NCI-H82 (cell line): ENCODE measurements around the gene PEPD.
"Not testable (repeated sequence)": the region's sequence is repeated elsewhere in the genome, so short reads cannot be mapped to it uniquely, and the experiment has no call there.

Experiments used
- DNase-seq: peaks from one replicate; lab custom pipeline; 2025; lab: John Stamatoyannopoulos, UW

PEPD gene

GRCh38 chr19:33521480-33522370 is at the start of gene PEPD:
Gene PEPD, minus strand, starts transcription at chr19:33521791. Its CDS starts 31 bp downstream, at chr19:33521760.
- DNase-seq, result peak; percentile 97

GRCh38 chr19:33569821-33570220 is 48.2 kb upstream of the PEPD start:
- DNase-seq, result no peak

GRCh38 chr19:33568706-33569105 is 47.1 kb upstream of the PEPD start:
- no peak for DNase-seq

DNA sequence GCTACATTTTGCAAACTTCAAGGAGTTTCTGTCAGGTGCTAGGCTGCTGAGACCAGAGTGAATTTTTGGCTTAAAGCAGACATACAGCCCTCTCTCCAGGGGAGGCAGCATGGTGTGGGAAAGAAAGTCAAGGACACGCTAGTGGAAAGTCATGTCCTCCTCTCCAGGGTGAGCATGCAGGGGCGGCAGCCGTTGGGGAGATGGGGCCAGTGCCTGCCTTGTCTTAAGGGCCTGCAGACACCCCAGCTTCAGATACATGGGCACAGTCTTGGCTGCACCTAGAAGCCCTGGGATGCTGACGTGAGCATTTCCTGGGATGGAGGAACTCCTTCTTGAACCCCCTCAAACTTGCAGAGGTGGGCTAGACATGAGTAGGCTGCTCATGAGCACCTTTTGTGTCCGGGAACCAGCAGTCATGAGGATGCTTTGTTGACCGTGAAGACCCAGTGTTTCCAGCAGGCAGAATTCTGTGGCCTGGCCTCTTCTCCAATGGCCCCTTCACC is 43.3 kb upstream of the PEPD start:
- DNase-seq, result no peak

DNA sequence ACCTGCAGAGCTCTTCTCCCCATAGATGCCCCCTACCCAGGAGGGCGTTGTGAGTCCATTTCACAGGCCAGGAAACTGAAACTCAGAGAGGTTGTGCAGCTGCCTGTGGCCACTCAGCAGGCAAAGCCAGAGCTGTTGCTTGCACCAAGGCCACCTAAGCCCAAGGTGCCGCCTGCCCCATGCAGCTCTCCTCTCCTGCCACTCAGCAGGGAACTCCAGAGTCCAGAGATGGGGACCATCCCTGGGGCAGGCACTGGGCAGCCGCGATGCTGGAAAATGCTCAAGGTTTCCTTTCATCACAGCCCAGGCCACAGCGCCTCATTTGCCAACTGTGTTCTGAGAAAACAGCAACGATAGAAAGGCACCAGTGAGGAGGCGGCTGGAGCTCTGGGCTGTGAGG is 41.0 kb upstream of the PEPD start:
- no peak for DNase-seq

DNA sequence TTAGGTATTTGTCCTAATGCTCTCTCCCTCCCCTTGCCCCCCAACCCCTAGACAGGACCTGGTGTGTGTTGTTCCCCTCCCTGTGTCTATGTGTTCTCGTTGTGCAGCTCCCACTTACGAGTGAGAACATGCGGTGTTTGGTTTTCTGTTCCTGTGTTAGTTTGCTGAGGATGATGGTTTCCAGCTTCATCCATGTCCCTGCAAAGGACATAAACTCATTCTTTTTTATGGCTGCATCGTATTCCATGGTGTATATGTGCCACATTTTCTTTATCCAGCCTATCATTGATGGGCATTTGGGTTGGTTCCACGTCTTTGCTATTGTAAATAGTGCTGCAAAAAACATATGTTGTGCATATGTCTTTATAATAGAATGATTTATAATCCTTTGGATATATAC is 40.1 kb upstream of the PEPD start:
- not testable (repeated sequence) for DNase-seq

GRCh38 chr19:33561261-33561660 is 39.7 kb upstream of the PEPD start:
- no peak for DNase-seq

DNA sequence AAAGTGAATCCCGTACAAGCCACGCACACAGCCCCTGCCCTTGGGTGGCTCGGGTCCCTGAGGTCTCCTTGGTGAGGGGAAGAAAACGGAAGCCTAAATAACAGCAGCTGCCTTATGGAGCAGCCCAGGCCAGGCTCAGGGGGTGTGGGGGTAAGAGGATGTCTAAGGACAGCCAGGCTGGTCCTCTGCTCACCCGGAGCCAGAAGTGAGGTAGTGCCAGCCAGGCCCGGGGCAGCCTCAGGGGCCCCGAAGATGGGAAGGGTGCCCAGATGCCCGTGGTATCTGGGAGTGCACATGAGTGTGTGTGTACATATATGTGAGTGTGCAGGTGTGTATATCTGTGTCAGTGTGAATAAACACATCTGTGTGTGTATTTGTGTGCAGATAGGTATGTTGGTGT is 38.4 kb upstream of the PEPD start:
- no peak for DNase-seq

GRCh38 chr19:33558856-33559255 is 37.3 kb upstream of the PEPD start:
- DNase-seq, result no peak

GRCh38 chr19:33558151-33558550 is 36.6 kb upstream of the PEPD start:
- DNase-seq, result no peak

GRCh38 chr19:33557720-33558119 is 36.1 kb upstream of the PEPD start:
- DNase-seq, result no peak

- no peak for DNase-seq
Measured at GRCh38 chr19:33557196-33557595, 35.6 kb upstream of the PEPD start.

- no peak for DNase-seq
Measured at GRCh38 chr19:33556261-33556660, 34.7 kb upstream of the PEPD start.

DNA sequence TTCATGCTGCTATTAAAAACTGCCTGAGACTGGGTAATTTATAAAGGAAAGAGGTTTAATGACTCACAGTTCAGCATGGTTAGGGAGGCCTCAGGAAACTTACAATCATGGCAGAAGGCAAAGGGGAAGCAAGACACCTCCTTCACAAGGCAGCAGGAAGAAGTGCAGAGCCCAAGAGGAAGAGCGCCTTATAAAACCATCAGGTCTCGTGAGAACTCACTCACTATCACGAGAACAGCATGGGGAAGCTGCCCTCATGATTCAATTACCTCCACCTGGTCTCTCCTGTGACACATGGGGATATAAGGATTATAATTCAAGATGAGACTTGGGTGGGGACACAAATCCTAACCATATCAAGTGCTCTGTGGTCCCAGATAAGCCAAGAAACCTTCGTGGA is 34.1 kb upstream of the PEPD start:
- DNase-seq, result not testable (repeated sequence)

- no peak for DNase-seq
Measured at GRCh38 chr19:33554821-33555220, 33.2 kb upstream of the PEPD start.

DNA sequence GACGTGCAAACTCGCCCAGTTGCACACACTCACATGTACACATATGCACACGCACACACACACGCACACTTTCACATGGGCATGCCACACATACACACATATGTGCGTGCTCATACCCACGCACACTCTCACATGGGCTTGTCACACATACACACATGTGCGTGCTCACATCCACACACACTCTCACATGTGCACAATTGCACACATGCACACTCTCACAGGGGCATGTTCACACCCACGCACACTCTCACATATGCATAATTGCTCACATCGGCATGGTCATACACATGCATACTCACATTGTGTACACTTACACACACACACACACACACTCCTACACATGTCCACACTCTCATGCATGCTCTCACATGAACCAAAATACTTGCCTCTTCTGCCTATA is 32.8 kb upstream of the PEPD start:
- no peak for DNase-seq

GRCh38 chr19:33553530-33554310 is 32.1 kb upstream of the PEPD start:
- DNase-seq, result no peak

DNA sequence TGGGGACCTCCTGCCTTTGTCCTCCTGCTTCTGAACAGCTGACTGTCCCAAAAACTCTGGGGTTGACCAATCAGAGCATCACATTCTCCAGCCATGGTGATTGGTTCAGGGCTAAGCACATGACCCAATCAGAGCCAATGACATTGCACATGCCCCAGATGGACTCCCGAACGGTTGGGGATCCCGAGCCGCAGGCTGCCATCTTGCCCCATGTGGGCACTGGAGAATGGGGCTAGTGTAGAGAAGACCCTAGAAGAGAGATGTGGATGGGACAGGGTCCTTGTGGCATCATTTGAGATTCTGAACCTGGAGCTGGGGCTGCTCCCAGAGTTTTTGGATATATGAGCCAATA is 31.3 kb upstream of the PEPD start:
- DNase-seq, result no peak

- DNase-seq, result no peak
Measured at GRCh38 chr19:33552191-33552927, 30.8 kb upstream of the PEPD start.

GRCh38 chr19:33551676-33552075 is 30.1 kb upstream of the PEPD start:
- DNase-seq, result no peak

GRCh38 chr19:33550768-33551167 is 29.2 kb upstream of the PEPD start:
- DNase-seq, result no peak

- DNase-seq, result no peak
Measured at GRCh38 chr19:33547676-33548075, 26.1 kb upstream of the PEPD start.
